ENCODE data around the gene BCL2L11.
"Not testable (repeated sequence)": the region's sequence is repeated elsewhere in the genome, so short reads cannot be mapped to it uniquely, and the experiment has no call there.

Gene BCL2L11

GRCh38 chr2:111120253-111121027, at the start of gene BCL2L11:
Gene BCL2L11 (plus strand): TSS chr2:111120914. CDS start chr2:111123746, 2,832 bp downstream.
- DNase-seq (ENCODE audit: low read depth), result peak; percentile 94
- H3K4me3 ChIP-seq (replicated peaks; ENCODE audit: low read depth, low read length), result peak within 1 kb of the TSS; percentile 88
- TF ChIP-seq CTCF (IDR thresholded peaks at IDR 0.05; ENCODE audit: low read length, missing control alignments), result no peak

GRCh38 chr2:111071600-111072171, 49.0 kb upstream of the BCL2L11 start:
- no peak for TF ChIP-seq CTCF (IDR thresholded peaks at IDR 0.05; ENCODE audit: low read length, missing control alignments)
- peak overlapping the region; percentile 2 for H3K4me3 ChIP-seq (replicated peaks; ENCODE audit: low read depth, low read length)
- DNase-seq (ENCODE audit: low read depth), result peak; percentile 93

GRCh38 chr2:111072220-111072871, 48.4 kb upstream of the BCL2L11 start:
- peak overlapping the region; percentile 2 for H3K4me3 ChIP-seq (replicated peaks; ENCODE audit: low read depth, low read length)
- DNase-seq (ENCODE audit: low read depth), result peak; percentile 90
- no peak for TF ChIP-seq CTCF (IDR thresholded peaks at IDR 0.05; ENCODE audit: low read length, missing control alignments)

GRCh38 chr2:111082659-111083058, 38.1 kb upstream of the BCL2L11 start:
- not testable (repeated sequence) for DNase-seq (ENCODE audit: low read depth); H3K4me3 ChIP-seq (replicated peaks; ENCODE audit: low read depth, low read length)

- H3K4me3 ChIP-seq (replicated peaks; ENCODE audit: low read depth, low read length), result no peak overlapping the region
- DNase-seq (ENCODE audit: low read depth), result no peak
- no peak for TF ChIP-seq CTCF (IDR thresholded peaks at IDR 0.05; ENCODE audit: low read length, missing control alignments)
These were observed 28.9 kb upstream of the BCL2L11 start for GRCh38 chr2:111091811-111092211.

- no peak overlapping the region for H3K4me3 ChIP-seq (replicated peaks; ENCODE audit: low read depth, low read length)
- TF ChIP-seq CTCF (IDR thresholded peaks at IDR 0.05; ENCODE audit: low read length, missing control alignments), result no peak
- no peak for DNase-seq (ENCODE audit: low read depth)
These were observed 26.0 kb upstream of the BCL2L11 start for GRCh38 chr2:111094691-111095090.

- no peak for DNase-seq (ENCODE audit: low read depth)
- no peak for TF ChIP-seq CTCF (IDR thresholded peaks at IDR 0.05; ENCODE audit: low read length, missing control alignments)
- H3K4me3 ChIP-seq (replicated peaks; ENCODE audit: low read depth, low read length), result no peak overlapping the region
These were observed 25.3 kb upstream of the BCL2L11 start for GRCh38 chr2:111095434-111095833.
